ENCODE measurements around the gene LAIR2.

The LAIR2 gene

GRCh38 chr19:54551293-54551692, 48.7 kb downstream of the LAIR2 start:
- H3K9me3 ChIP-seq (ENCODE audit: control insufficient read depth, low read length) = no peaks in the 10 kb centered on the region
- H3K9ac ChIP-seq = no peak overlapping the region
- H3K4me1 ChIP-seq = no peaks in the 10 kb centered on the region
- H3K27me3 ChIP-seq (ENCODE audit: control insufficient read depth, insufficient read depth, low read length) = no peaks in the 10 kb centered on the region
- TF ChIP-seq CTCF (IDR thresholded peaks at IDR 0.05) = no peak
- H2AFZ ChIP-seq = no peak overlapping the region
- H3K79me2 ChIP-seq = no peaks in the 10 kb centered on the region
- no peak overlapping the region for H3K4me2 ChIP-seq (ENCODE audit: low read length)
- H3K27ac ChIP-seq = no peak overlapping the region
- no peaks in the 10 kb centered on the region for H3K36me3 ChIP-seq (ENCODE audit: control insufficient read depth, insufficient read depth, low read length)
- H3K4me3 ChIP-seq (ENCODE audit: low read depth, low read length) = no peak overlapping the region

GRCh38 chr19:54551950-54552912, 49.6 kb downstream of the LAIR2 start:
- no peaks in the 10 kb centered on the region for H3K27me3 ChIP-seq (ENCODE audit: control insufficient read depth, insufficient read depth, low read length)
- H3K4me3 ChIP-seq (ENCODE audit: low read depth, low read length) = no peak overlapping the region
- no peaks in the 10 kb centered on the region for H3K79me2 ChIP-seq
- no peak overlapping the region for H2AFZ ChIP-seq
- no peak for TF ChIP-seq CTCF (IDR thresholded peaks at IDR 0.05)
- H3K9me3 ChIP-seq (ENCODE audit: control insufficient read depth, low read length) = no peaks in the 10 kb centered on the region
- H3K36me3 ChIP-seq (ENCODE audit: control insufficient read depth, insufficient read depth, low read length) = no peaks in the 10 kb centered on the region
- H3K27ac ChIP-seq = no peak overlapping the region
- H3K9ac ChIP-seq = no peak overlapping the region
- no peak overlapping the region for H3K4me2 ChIP-seq (ENCODE audit: low read length)
- H3K4me1 ChIP-seq = no peaks in the 10 kb centered on the region

- TF ChIP-seq CTCF (IDR thresholded peaks at IDR 0.05) = no peak
Observed at GRCh38 chr19:54552913-54553310, 50.3 kb downstream of the LAIR2 start.

GRCh38 chr19:54554006-54554405, 51.4 kb downstream of the LAIR2 start:
- no peaks in the 10 kb centered on the region for H3K4me1 ChIP-seq

More at GRCh38 chr19:54552913-54553310, 50.3 kb downstream of the LAIR2 start:
- Histone ChIP-seq H3K27ac (no peak overlapping the region), H3K27me3 (ENCODE audit: control insufficient read depth, insufficient read depth, low read length) (no peaks in the 10 kb centered on the region), H3K4me3 (ENCODE audit: low read depth, low read length) (no peak overlapping the region), H3K36me3 (ENCODE audit: control insufficient read depth, insufficient read depth, low read length) (no peaks in the 10 kb centered on the region), H3K9ac (no peak overlapping the region), H3K4me1 (no peaks in the 10 kb centered on the region), H2AFZ (no peak overlapping the region), H3K79me2 (no peaks in the 10 kb centered on the region), H3K9me3 (ENCODE audit: control insufficient read depth, low read length) (no peaks in the 10 kb centered on the region), H3K4me2 (ENCODE audit: low read length) (no peak overlapping the region)

More at GRCh38 chr19:54554006-54554405, 51.4 kb downstream of the LAIR2 start:
- no peak overlapping the region for H3K4me2 ChIP-seq (ENCODE audit: low read length)
- no peak overlapping the region for H3K4me3 ChIP-seq (ENCODE audit: low read depth, low read length)
- no peak for TF ChIP-seq CTCF (IDR thresholded peaks at IDR 0.05)
- H2AFZ ChIP-seq = no peak overlapping the region
- no peak overlapping the region for H3K9ac ChIP-seq
- no peaks in the 10 kb centered on the region for H3K79me2 ChIP-seq
- no peaks in the 10 kb centered on the region for H3K27me3 ChIP-seq (ENCODE audit: control insufficient read depth, insufficient read depth, low read length)
- H3K27ac ChIP-seq = no peak overlapping the region
- H3K9me3 ChIP-seq (ENCODE audit: control insufficient read depth, low read length) = no peaks in the 10 kb centered on the region
- no peaks in the 10 kb centered on the region for H3K36me3 ChIP-seq (ENCODE audit: control insufficient read depth, insufficient read depth, low read length)

Measured in parathyroid adenoma (tissue), 2 donors.